BJ (cell line): ENCODE results near the gene CDC6. TPM values are rescaled to one million over a fixed set of nuclear protein-coding genes. Genes with fewer than 3 reads are reported as not detected.

ENCODE experiments used
- CTCF ChIA-PET: fragments of 350-600 bp; formaldehyde crosslinking; extraction: SDS; loops from one replicate; lab custom pipeline; 2021; ENCODE audit warnings: antibody characterized with exemption, inconsistent platforms; lab: Yijun Ruan, JAX
- POLR2A ChIA-PET: fragments of 300-600 bp; sonication (Branson Sonifier 250); formaldehyde crosslinking; extraction: SDS; loops from one replicate; lab custom pipeline; 2021; ENCODE audit warnings: antibody characterized with exemption; lab: Charles Lee
- DNase-seq: peaks from one replicate; pipeline ENCODE4 v3.0.0-alpha.2; 2011; ENCODE audit warnings: low read depth
- H3K27me3 ChIP-seq: 2 replicates; pipeline ENCODE4 v1.6.0; 2011; ENCODE audit warnings: low read length; ENCODE audit not compliant: control insufficient read depth, insufficient read depth
- H3K36me3 ChIP-seq: 2 replicates; pipeline ENCODE4 v1.5.1; 2011; ENCODE audit warnings: low read length; ENCODE audit not compliant: control insufficient read depth, insufficient read depth
- H3K4me3 ChIP-seq: 2 replicates; pipeline ENCODE4 v1.5.1; 2011; ENCODE audit warnings: low read depth, mild to moderate bottlenecking, control low read depth, low read length
- CTCF ChIP-seq: IDR thresholded peaks from 2 replicates; pipeline ENCODE4 v1.5.1; 2011; ENCODE audit warnings: low read depth, mild to moderate bottlenecking, control low read depth, inconsistent platforms, low read length, moderate library complexity; ENCODE audit not compliant: insufficient read depth
- polyA plus RNA-seq: library from polyadenylated mRNA; depleted of rRNA; stranded (reverse); fragments of >200 nt; gene quantifications from 2 replicates; pipeline ENCODE4 v1.2.3, GENCODE V29; 2011

CDC6 gene
- polyA plus RNA-seq, 1 experiment, result 5.6 TPM

DNA sequence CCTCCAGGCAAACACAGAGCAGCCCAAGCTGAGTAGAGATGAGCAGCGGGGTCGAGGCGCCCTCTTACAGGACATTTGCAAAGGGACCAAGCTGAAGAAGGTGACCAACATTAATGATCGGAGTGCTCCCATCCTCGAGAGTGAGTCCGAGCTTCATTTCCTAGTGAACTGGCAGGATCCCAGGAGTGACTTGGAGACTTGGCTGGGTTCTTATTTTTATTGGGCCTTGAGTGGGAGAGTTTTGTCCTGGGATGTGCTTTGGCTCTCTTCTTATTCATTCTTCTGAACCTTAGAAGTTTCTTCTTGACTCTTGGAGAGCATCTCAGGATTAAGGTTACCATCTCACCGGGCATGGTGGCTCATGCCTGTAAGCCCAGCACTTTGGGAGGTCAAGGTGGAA lies 27.2 kb upstream of the CDC6 start:
- no peak for TF ChIP-seq CTCF
- Histone ChIP-seq H3K4me3 (no peak overlapping the region), H3K27me3 (no peaks in the 10 kb centered on the region), H3K36me3 (peaks cover 22% of the 10 kb centered on the region)
- no peak for DNase-seq
- ChIA-PET CTCF (interaction anchor here (1.4 kb wide), 2 partner anchors 24 to 25 kb away, joined by 4 to 5 read pairs; no protein-coding TSS in a partner anchor), POLR2A (no interaction called here)

DNA sequence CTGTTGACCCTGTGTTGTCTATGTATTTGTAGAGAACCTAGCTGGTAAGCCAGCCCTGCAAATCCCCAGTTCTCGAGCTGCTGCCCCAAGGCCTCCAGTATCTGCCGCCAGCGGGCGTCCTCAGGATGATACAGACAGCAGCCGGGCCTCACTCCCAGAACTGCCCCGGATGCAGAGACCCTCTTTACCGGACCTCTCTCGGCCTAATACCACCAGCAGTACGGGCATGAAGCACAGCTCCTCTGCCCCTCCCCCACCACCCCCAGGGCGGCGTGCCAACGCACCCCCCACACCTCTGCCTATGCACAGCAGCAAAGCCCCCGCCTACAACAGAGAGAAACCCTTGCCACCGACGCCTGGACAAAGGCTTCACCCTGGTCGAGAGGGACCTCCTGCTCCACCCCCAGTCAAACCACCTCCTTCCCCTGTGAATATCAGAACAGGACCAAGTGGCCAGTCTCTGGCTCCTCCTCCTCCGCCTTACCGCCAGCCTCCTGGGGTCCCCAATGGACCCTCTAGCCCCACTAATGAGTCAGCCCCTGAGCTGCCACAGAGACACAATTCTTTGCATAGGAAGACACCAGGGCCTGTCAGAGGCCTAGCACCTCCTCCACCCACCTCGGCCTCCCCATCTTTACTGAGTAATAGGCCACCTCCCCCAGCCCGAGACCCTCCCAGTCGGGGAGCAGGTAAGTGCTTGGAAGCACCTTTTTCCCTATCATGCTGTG lies 23.1 kb upstream of the CDC6 start:
- no peak for TF ChIP-seq CTCF
- no peak for DNase-seq
- Histone ChIP-seq H3K36me3 (peaks cover 18% of the 10 kb centered on the region), H3K4me3 (no peak overlapping the region), H3K27me3 (no peaks in the 10 kb centered on the region)
- POLR2A ChIA-PET, result no interaction called here
- CTCF ChIA-PET, result no interaction called here

GRCh38 chr17:40265337-40265736 lies 22.3 kb upstream of the CDC6 start:
- Histone ChIP-seq H3K27me3 (no peaks in the 10 kb centered on the region), H3K4me3 (no peak overlapping the region), H3K36me3 (peaks cover 19% of the 10 kb centered on the region)
- TF ChIP-seq CTCF, result no peak
- DNase-seq, result no peak
- ChIA-PET POLR2A (no interaction called here), CTCF (no interaction called here)

GRCh38 chr17:40266882-40267281 lies 20.8 kb upstream of the CDC6 start:
- CTCF ChIA-PET, result no interaction called here
- no peak for DNase-seq
- TF ChIP-seq CTCF, result no peak
- Histone ChIP-seq H3K36me3 (peaks cover 18% of the 10 kb centered on the region), H3K27me3 (no peaks in the 10 kb centered on the region), H3K4me3 (no peak overlapping the region)
- POLR2A ChIA-PET, result no interaction called here

DNA sequence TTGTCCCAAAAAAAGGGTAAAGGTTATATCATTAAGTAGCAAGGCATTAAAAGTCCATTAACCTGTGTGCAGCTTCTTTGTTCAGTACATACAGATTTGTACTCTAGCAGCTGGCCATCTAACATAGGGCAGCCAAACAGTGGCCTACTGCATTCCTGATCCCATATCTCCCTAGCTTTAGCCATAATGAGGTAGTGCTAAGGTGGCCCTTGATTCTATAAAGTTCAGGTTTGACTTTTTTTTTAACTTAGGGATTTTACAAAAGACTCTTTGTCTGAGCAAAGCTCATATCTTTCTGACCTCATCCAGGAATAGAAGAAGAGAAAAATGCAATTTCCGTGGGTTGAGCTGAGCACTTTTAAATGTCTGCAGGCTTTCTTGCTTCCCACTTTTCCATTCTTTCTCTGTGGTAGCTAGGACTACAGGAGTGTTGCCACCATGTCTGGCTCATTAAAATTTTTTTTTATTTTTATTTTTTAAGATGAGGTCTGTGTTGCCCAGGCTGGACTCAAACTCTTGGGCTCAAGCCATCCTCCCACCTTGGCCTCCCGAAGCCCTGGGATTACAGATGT lies 19.5 kb upstream of the CDC6 start:
- peaks cover 11% of the 10 kb centered on the region for H3K36me3 ChIP-seq
- no peak for DNase-seq
- ChIA-PET CTCF (no interaction called here), POLR2A (no interaction called here)
- H3K4me3 ChIP-seq, result no peak overlapping the region
- TF ChIP-seq CTCF, result no peak
- no peaks in the 10 kb centered on the region for H3K27me3 ChIP-seq
